ENCODE results near the gene RASL12. TPM values are rescaled to one million over a fixed set of nuclear protein-coding genes. Genes with fewer than 3 reads are reported as not detected.

The RASL12 gene
- total RNA-seq, 4 donors from 2014 or later, result 2.8 to 32.4 (median 8.9) TPM

GRCh38 chr15:65042776-65043327, 24.9 kb downstream of the RASL12 start:
- DNase-seq, result no peak
- Histone ChIP-seq H3K36me3 (no peaks in the 10 kb centered on the region), H3K9me3 (no peaks in the 10 kb centered on the region), H3K27ac (peak overlapping the region in 1 of 4 donors; percentile 55), H3K4me1 (peaks cover 0 to 30% (median 15%) of the 10 kb centered on the region in 3 donors), H3K4me3 (no peak overlapping the region), H3K27me3 (no peaks in the 10 kb centered on the region)
- intact Hi-C loops (cut with DNase I), result no loop called here
- 49 to 59% methylated on average over 4 of the region's 4 CpGs for WGBS, 2 donors
- TF ChIP-seq POLR2A (IDR thresholded peaks at IDR 0.05), result no peak
- TF ChIP-seq, protein P1, sequence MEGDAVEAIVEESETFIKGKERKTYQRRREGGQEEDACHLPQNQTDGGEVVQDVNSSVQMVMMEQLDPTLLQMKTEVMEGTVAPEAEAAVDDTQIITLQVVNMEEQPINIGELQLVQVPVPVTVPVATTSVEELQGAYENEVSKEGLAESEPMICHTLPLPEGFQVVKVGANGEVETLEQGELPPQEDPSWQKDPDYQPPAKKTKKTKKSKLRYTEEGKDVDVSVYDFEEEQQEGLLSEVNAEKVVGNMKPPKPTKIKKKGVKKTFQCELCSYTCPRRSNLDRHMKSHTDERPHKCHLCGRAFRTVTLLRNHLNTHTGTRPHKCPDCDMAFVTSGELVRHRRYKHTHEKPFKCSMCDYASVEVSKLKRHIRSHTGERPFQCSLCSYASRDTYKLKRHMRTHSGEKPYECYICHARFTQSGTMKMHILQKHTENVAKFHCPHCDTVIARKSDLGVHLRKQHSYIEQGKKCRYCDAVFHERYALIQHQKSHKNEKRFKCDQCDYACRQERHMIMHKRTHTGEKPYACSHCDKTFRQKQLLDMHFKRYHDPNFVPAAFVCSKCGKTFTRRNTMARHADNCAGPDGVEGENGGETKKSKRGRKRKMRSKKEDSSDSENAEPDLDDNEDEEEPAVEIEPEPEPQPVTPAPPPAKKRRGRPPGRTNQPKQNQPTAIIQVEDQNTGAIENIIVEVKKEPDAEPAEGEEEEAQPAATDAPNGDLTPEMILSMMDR (IDR thresholded peaks at IDR 0.05), result no peak

- Histone ChIP-seq H3K4me3 (no peak overlapping the region), H3K27ac (no peak overlapping the region), H3K4me1 (peaks cover 0 to 30% (median 15%) of the 10 kb centered on the region in 3 donors)
These were observed 26.0 kb downstream of the RASL12 start for GRCh38 chr15:65041787-65042186.

GRCh38 chr15:65040461-65040860, 27.3 kb downstream of the RASL12 start:
- H3K27me3 ChIP-seq, result no peaks in the 10 kb centered on the region
- H3K4me3 ChIP-seq, result no peak overlapping the region
- no peak for DNase-seq
- TF ChIP-seq, protein P1 (IDR thresholded peaks at IDR 0.05), result no peak
- no peak for TF ChIP-seq POLR2A (IDR thresholded peaks at IDR 0.05)
- intact Hi-C loops (cut with DNase I), result no loop called here
- WGBS, 2 donors, result 37 to 61% methylated on average over 5 to 6 of the region's 6 CpGs
- peaks cover 0 to 28% (median 15%) of the 10 kb centered on the region in 3 donors for H3K4me1 ChIP-seq
- H3K27ac ChIP-seq, result no peak overlapping the region
- no peaks in the 10 kb centered on the region for H3K9me3 ChIP-seq
- no peaks in the 10 kb centered on the region for H3K36me3 ChIP-seq

More at GRCh38 chr15:65041787-65042186, 26.0 kb downstream of the RASL12 start:
- WGBS, 2 donors, result 92 to 100% methylated on average over 2 of the region's 2 CpGs
- Histone ChIP-seq H3K9me3 (no peaks in the 10 kb centered on the region), H3K27me3 (no peaks in the 10 kb centered on the region), H3K36me3 (no peaks in the 10 kb centered on the region)
- DNase-seq, result no peak
- intact Hi-C loops (cut with DNase I), result no loop called here
- TF ChIP-seq, protein P1 (IDR thresholded peaks at IDR 0.05), result no peak
- no peak for TF ChIP-seq POLR2A (IDR thresholded peaks at IDR 0.05)

DNA sequence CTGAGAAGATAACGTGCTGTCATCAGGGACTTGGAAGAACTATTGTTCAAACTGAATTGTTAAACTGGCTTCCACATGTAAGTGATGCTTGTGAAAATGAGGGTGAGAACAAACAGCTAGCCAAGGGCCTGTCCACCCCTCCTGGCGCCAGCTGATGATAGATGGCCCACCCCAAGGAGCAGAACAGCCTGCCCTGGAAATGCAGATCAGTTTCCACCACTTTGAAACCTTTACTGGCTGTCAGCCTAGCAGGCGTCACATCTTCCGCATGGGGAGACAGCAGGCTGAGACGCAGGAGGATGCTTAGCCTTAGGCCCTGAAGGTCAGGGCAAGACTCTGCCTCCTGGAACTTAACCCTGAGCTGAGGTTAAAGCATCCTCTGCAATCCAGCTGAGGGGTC, 29.0 kb downstream of the RASL12 start:
- DNase-seq, result no peak
- no peaks in the 10 kb centered on the region for H3K36me3 ChIP-seq
- H3K27ac ChIP-seq, result no peak overlapping the region
- TF ChIP-seq, protein P1 (IDR thresholded peaks at IDR 0.05), result no peak
- TF ChIP-seq POLR2A (IDR thresholded peaks at IDR 0.05), result no peak
- WGBS, 2 donors, result 74 to 77% methylated on average over 2 to 3 of the region's 5 CpGs
- H3K4me1 ChIP-seq, result peaks cover 0 to 14% (median 7%) of the 10 kb centered on the region in 3 donors
- H3K9me3 ChIP-seq, result no peaks in the 10 kb centered on the region
- no peak overlapping the region for H3K4me3 ChIP-seq
- H3K27me3 ChIP-seq, result no peaks in the 10 kb centered on the region
- intact Hi-C loops (cut with DNase I), result no loop called here

- Histone ChIP-seq H3K4me1 (peaks cover under 1 to 14% (median 7%) of the 10 kb centered on the region in 3 donors), H3K27ac (no peak overlapping the region), H3K9me3 (no peaks in the 10 kb centered on the region), H3K4me3 (no peak overlapping the region), H3K36me3 (no peaks in the 10 kb centered on the region), H3K27me3 (no peaks in the 10 kb centered on the region)
- no peak for DNase-seq
- TF ChIP-seq, protein P1 (IDR thresholded peaks at IDR 0.05), result no peak
- no peak for TF ChIP-seq POLR2A (IDR thresholded peaks at IDR 0.05)
- intact Hi-C loops (cut with DNase I), result no loop called here
- 92 to 93% methylated on average over 3 of the region's 3 CpGs for WGBS, 2 donors
These were observed 29.4 kb downstream of the RASL12 start for GRCh38 chr15:65038428-65038827.

Data from esophagus squamous epithelium (tissue), 5 donors.